OCI-LY1 (cell line): Measurements from ENCODE around the gene MTNR1A.

Experiments used
- H2AFZ ChIP-seq: fragments of 200-600 bp; sonication (generic), shearing (Covaris generic); 2 replicates; pipeline ENCODE4 v1.6.0; 2014; ENCODE audit warnings: antibody characterized with exemption, mild to moderate bottlenecking, low read length
- H3F3A ChIP-seq: fragments of 200-600 bp; sonication (generic), shearing (Covaris generic); 2 replicates; pipeline ENCODE4 v1.6.0; 2014; ENCODE audit warnings: mild to moderate bottlenecking, antibody characterized with exemption, low read length, moderate library complexity; ENCODE audit not compliant: insufficient read depth
- H3K27ac ChIP-seq: fragments of 200-600 bp; sonication (generic); 2 replicates; pipeline ENCODE4 v1.5.1; 2014; ENCODE audit warnings: low read length, mixed run types, mild to moderate bottlenecking, low read depth; ENCODE audit not compliant: poor library complexity, severe bottlenecking
- H3K27me3 ChIP-seq: fragments of 200-600 bp; sonication (generic); 2 replicates; pipeline ENCODE4 v1.6.0; 2014; ENCODE audit warnings: antibody characterized with exemption, mild to moderate bottlenecking, low read length, moderate library complexity; ENCODE audit not compliant: insufficient read depth
- H3K36me3 ChIP-seq: fragments of 200-600 bp; sonication (generic); 2 replicates; pipeline ENCODE4 v1.6.1; 2014; ENCODE audit warnings: mild to moderate bottlenecking, antibody characterized with exemption, low read length, moderate library complexity, mixed read lengths; ENCODE audit not compliant: insufficient read depth
- H3K4me1 ChIP-seq: fragments of 200-600 bp; sonication (generic); 2 replicates; pipeline ENCODE4 v1.5.1; 2014; ENCODE audit warnings: mild to moderate bottlenecking, low read length, moderate library complexity; ENCODE audit not compliant: insufficient read depth, severe bottlenecking
- H3K4me2 ChIP-seq: fragments of 200-600 bp; sonication (generic), shearing (Covaris generic); 2 replicates; pipeline ENCODE4 v1.6.1; 2014; ENCODE audit warnings: low read length
- H3K4me3 ChIP-seq: fragments of 200-600 bp; sonication (generic); 2 replicates; pipeline ENCODE4 v1.5.1; 2014; ENCODE audit warnings: low read length, low read depth, mild to moderate bottlenecking, mixed read lengths; ENCODE audit not compliant: poor library complexity, severe bottlenecking
- H3K79me2 ChIP-seq: fragments of 200-600 bp; shearing (Covaris generic); 2 replicates; pipeline ENCODE4 v1.6.1; 2016; ENCODE audit warnings: mixed run types, low read length, mixed read lengths; ENCODE audit not compliant: insufficient read depth
- H3K9ac ChIP-seq: fragments of 200-600 bp; sonication (generic), shearing (Covaris generic); 2 replicates; pipeline ENCODE4 v1.6.1; 2014; ENCODE audit warnings: mild to moderate bottlenecking, low read length, mixed read lengths
- H3K9me2 ChIP-seq: fragments of 200-600 bp; sonication (generic), shearing (Covaris generic); 2 replicates; pipeline ENCODE4 v1.6.1; 2014; ENCODE audit warnings: low read depth, mild to moderate bottlenecking, low read length, mixed read lengths
- H3K9me3 ChIP-seq: fragments of 200-600 bp; shearing (Covaris generic); 2 replicates; pipeline ENCODE4 v1.6.1; 2014; ENCODE audit warnings: low read length, mixed read lengths
- H4K20me1 ChIP-seq: fragments of 200-600 bp; sonication (generic), shearing (Covaris generic); 2 replicates; pipeline ENCODE4 v1.6.0; 2016; ENCODE audit warnings: mild to moderate bottlenecking, low read length; ENCODE audit not compliant: insufficient read depth
- EZH2 ChIP-seq: fragments of 200-600 bp; sonication (generic), shearing (Covaris generic); IDR thresholded peaks from 2 replicates; pipeline ENCODE4 v1.8.0; 2017; ENCODE audit warnings: borderline replicate concordance, mixed run types, mild to moderate bottlenecking, antibody characterized with exemption, low read length, moderate library complexity, mixed read lengths
- TF ChIP-seq, protein P1 (sequence below): fragments of 200-600 bp; sonication (generic), shearing (Covaris generic); IDR thresholded peaks from 2 replicates; pipeline ENCODE4 v1.5.1; 2017; ENCODE audit warnings: mild to moderate bottlenecking, antibody characterized with exemption, low read length, moderate library complexity, mixed read lengths

The MTNR1A gene

DNA sequence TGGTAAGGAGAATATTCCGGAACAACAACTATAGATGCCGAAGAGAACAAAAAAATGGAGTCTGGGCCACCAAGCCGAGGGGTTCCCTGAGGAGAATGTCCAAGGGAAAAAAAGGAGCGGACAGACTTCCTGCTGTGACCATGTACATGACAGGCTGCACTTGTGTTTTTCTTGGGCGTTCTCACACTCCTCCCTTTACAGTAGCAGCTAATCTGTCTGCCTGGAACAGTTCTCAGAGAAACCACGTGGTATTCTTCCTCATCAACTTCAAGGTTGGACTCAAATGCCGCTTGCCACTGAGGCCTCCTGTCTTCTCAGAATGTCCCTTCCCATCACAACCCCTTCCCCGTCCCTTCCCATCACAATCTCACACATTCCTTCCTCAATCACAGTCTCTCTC, 30.8 kb upstream of the MTNR1A start:
- Histone ChIP-seq H3K4me3 (no peak overlapping the region), H3K27me3 (no peaks in the 10 kb centered on the region), H3K36me3 (no peaks in the 10 kb centered on the region), H3K9ac (no peak overlapping the region), H4K20me1 (no peaks in the 10 kb centered on the region), H3K4me2 (no peak overlapping the region), H3K79me2 (no peaks in the 10 kb centered on the region), H3K27ac (no peak overlapping the region), H3K4me1 (peaks cover 20% of the 10 kb centered on the region), H3K9me3 (no peaks in the 10 kb centered on the region), H3K9me2 (no peaks in the 10 kb centered on the region), H3F3A (no peaks in the 10 kb centered on the region), H2AFZ (0 out of 2 replicates have a peak overlapping the region, but pooled peaks have one; percentile 73)
- no peak for TF ChIP-seq EZH2
- TF ChIP-seq, protein P1, sequence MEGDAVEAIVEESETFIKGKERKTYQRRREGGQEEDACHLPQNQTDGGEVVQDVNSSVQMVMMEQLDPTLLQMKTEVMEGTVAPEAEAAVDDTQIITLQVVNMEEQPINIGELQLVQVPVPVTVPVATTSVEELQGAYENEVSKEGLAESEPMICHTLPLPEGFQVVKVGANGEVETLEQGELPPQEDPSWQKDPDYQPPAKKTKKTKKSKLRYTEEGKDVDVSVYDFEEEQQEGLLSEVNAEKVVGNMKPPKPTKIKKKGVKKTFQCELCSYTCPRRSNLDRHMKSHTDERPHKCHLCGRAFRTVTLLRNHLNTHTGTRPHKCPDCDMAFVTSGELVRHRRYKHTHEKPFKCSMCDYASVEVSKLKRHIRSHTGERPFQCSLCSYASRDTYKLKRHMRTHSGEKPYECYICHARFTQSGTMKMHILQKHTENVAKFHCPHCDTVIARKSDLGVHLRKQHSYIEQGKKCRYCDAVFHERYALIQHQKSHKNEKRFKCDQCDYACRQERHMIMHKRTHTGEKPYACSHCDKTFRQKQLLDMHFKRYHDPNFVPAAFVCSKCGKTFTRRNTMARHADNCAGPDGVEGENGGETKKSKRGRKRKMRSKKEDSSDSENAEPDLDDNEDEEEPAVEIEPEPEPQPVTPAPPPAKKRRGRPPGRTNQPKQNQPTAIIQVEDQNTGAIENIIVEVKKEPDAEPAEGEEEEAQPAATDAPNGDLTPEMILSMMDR, result no peak

DNA sequence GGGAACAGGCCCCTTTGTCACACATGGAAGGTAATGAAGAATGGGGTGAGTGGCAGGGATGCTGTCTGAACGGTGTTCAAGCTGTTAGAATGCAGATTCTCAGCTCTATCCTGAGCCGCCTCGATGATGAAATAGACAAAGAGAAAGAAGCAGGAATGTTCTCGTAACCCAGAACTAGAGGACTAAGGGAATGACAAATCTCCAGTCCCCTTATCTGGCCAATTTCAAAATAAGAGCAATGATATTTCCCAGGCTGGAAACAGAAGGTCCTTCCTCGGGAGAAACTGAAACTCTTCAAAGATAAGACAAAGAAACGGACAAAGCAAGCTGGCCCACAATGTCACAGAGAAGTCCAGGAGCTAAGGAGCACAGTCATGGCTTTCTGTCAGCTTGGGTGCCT, 29.5 kb upstream of the MTNR1A start:
- Histone ChIP-seq H3K9me3 (no peaks in the 10 kb centered on the region), H3F3A (no peaks in the 10 kb centered on the region), H3K4me2 (no peak overlapping the region), H3K79me2 (no peaks in the 10 kb centered on the region), H3K4me1 (peaks cover 11% of the 10 kb centered on the region), H3K9me2 (no peaks in the 10 kb centered on the region), H3K36me3 (no peaks in the 10 kb centered on the region), H2AFZ (no peak overlapping the region), H3K27ac (no peak overlapping the region), H3K9ac (no peak overlapping the region), H3K27me3 (no peaks in the 10 kb centered on the region), H4K20me1 (no peaks in the 10 kb centered on the region), H3K4me3 (no peak overlapping the region)
- TF ChIP-seq EZH2, result no peak
- TF ChIP-seq, protein P1, result no peak

DNA sequence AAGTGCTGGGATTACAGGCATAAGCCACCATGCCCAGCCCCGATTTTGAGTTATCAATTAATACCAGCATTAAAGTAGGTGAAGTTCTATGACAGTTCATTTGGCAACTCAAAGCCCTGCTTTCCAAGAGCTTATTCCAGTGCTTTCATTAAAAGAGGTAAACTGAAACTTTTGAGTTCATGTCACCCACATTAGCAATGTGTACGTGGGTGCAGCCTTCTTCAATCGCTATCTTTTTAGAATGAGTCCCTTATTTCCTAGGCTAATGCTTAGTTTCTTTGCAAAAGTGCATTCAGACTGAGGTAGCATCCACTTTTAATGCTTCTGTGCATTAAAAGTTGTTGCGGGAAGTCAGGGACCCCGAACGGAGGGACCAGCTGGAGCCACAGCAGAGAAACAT, 26.1 kb upstream of the MTNR1A start:
- Histone ChIP-seq H3K9ac (no peak overlapping the region), H3K79me2 (no peaks in the 10 kb centered on the region), H3K4me3 (no peak overlapping the region), H2AFZ (no peak overlapping the region), H3K9me2 (no peaks in the 10 kb centered on the region), H3K27me3 (no peaks in the 10 kb centered on the region), H3K27ac (no peak overlapping the region), H3K4me2 (no peak overlapping the region), H3K4me1 (peaks cover 2% of the 10 kb centered on the region), H3F3A (no peaks in the 10 kb centered on the region), H3K36me3 (no peaks in the 10 kb centered on the region), H3K9me3 (no peaks in the 10 kb centered on the region), H4K20me1 (no peaks in the 10 kb centered on the region)
- TF ChIP-seq, protein P1, result no peak
- TF ChIP-seq EZH2, result no peak
